SK-N-SH treated with all-trans-retinoic acid at 6 μM for 48 hours (cell line): Measurements from ENCODE around the gene ZDHHC11.

Experiments
- ARNTL ChIP-seq: fragments of 450-650 bp; formaldehyde crosslinking; IDR thresholded peaks from 2 replicates; pipeline ENCODE4 v1.5.0; 2020; ENCODE audit warnings: low read depth, mild to moderate bottlenecking, moderate library complexity, borderline replicate concordance
- CREB5 ChIP-seq: fragments of 250-450 bp; sonication (Bioruptor Pico); IDR thresholded peaks from 2 replicates; pipeline ENCODE4 v1.5.1; 2020; ENCODE audit warnings: low read depth, mild to moderate bottlenecking, moderate library complexity
- CSRNP3 ChIP-seq: fragments of 250-450 bp; sonication (Bioruptor Pico); IDR thresholded peaks from 2 replicates; pipeline ENCODE4 v1.5.1; 2021; ENCODE audit warnings: mild to moderate bottlenecking, moderate library complexity
- RARB ChIP-seq: fragments of 250-450 bp; sonication (Bioruptor Pico); IDR thresholded peaks from 2 replicates; pipeline ENCODE4 v1.8.0; 2021; ENCODE audit warnings: mild to moderate bottlenecking, moderate library complexity
- SNAI2 ChIP-seq: fragments of 250-450 bp; sonication (Bioruptor Pico); IDR thresholded peaks from 2 replicates; pipeline ENCODE4 v1.5.0; 2020; ENCODE audit warnings: mild to moderate bottlenecking, moderate library complexity
- TF ChIP-seq, protein P1 (sequence below): fragments of 250-450 bp; sonication (Bioruptor Pico); IDR thresholded peaks from 2 replicates; pipeline ENCODE4 v1.8.0; 2021; ENCODE audit warnings: low read depth, mild to moderate bottlenecking, moderate library complexity, borderline replicate concordance
- TF ChIP-seq, protein P2 (sequence below): fragments of 250-450 bp; sonication (Bioruptor Pico); IDR thresholded peaks from 2 replicates; pipeline ENCODE4 v1.8.0; 2020; ENCODE audit warnings: mild to moderate bottlenecking, moderate library complexity, borderline replicate concordance

DNA sequence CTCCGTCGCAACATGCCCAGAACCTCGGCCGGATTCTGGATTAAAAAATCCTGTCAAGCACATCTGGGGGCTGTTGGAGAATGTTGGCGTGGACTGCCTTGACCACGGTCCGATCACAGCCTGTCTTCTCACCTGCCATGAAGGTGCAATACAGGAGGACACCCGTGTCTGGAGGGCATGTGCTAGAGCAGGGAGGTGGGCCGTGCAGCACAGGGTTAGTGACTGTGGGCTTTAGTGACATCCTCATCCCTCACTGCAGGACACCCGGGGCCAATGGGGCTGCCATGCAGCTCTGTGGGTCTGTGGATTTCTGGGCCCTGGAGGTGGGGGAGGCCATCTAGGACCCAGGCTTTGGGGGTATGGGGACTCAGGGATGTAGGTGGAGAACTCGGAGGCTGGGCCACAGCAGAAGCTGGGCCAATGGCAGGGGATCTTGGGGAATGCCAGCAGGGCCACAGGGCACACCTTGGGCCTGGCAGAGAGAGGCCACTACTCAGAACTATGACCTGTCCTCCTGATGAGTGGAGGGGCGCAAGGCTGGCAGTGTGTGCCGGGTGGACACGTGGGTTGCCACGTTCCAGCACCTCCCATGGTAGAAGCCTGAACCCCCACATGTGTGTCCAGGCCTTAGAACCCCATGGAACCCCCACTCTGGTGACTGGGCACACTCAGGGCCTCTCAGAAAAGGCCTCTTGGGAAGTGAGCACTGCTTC lies 89.6 kb downstream of the ZDHHC11 start:
- TF ChIP-seq ARNTL = no peak
- TF ChIP-seq CREB5 = no peak
- no peak for TF ChIP-seq RARB (CRISPR knock-in tag)
- no peak for TF ChIP-seq SNAI2 (CRISPR knock-in tag)
- TF ChIP-seq, protein P1, sequence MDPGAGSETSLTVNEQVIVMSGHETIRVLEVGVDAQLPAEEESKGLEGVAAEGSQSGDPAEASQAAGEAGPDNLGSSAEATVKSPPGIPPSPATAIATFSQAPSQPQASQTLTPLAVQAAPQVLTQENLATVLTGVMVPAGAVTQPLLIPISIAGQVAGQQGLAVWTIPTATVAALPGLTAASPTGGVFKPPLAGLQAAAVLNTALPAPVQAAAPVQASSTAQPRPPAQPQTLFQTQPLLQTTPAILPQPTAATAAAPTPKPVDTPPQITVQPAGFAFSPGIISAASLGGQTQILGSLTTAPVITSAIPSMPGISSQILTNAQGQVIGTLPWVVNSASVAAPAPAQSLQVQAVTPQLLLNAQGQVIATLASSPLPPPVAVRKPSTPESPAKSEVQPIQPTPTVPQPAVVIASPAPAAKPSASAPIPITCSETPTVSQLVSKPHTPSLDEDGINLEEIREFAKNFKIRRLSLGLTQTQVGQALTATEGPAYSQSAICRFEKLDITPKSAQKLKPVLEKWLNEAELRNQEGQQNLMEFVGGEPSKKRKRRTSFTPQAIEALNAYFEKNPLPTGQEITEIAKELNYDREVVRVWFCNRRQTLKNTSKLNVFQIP (CRISPR knock-in tag) = no peak
- TF ChIP-seq, protein P2, sequence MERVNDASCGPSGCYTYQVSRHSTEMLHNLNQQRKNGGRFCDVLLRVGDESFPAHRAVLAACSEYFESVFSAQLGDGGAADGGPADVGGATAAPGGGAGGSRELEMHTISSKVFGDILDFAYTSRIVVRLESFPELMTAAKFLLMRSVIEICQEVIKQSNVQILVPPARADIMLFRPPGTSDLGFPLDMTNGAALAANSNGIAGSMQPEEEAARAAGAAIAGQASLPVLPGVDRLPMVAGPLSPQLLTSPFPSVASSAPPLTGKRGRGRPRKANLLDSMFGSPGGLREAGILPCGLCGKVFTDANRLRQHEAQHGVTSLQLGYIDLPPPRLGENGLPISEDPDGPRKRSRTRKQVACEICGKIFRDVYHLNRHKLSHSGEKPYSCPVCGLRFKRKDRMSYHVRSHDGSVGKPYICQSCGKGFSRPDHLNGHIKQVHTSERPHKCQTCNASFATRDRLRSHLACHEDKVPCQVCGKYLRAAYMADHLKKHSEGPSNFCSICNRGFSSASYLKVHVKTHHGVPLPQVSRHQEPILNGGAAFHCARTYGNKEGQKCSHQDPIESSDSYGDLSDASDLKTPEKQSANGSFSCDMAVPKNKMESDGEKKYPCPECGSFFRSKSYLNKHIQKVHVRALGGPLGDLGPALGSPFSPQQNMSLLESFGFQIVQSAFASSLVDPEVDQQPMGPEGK (CRISPR knock-in tag) = no peak
- no peak for TF ChIP-seq CSRNP3 (CRISPR knock-in tag)
